ENCODE data around the gene KCNG1. TPM values are rescaled to one million over a fixed set of nuclear protein-coding genes. Genes with fewer than 3 reads are reported as not detected.
A peak's percentile ranks its signal among the peaks of the same experiment; 100 is the strongest.

KCNG1 gene
- total RNA-seq, result 10 to 100 TPM in 2 of 8 experiments, 1 to 10 TPM in 3, under 1 TPM in 3; 0.70 to 24.2 (median 5.7) TPM

GRCh38 chr20:51022803-51023616 lies at the start of gene KCNG1:
Gene KCNG1, minus strand, starts transcription at chr20:51023107. Its CDS starts 12,769 bp downstream, at chr20:51010338.
- ATAC-seq (replicated peaks in 6 of 8), result peak; percentile 92 to 98 (median 94)
- Histone ChIP-seq H3K27ac (peak within 1 kb of the TSS in 1 of 2 donors; percentile 35), H3K4me3 (peak within 1 kb of the TSS; percentile 33 to 75 (median 64)), H3K4me1 (replicated peaks in 1 of 2) (peaks cover 16 to 37% of the 10 kb centered on the region in 2 donors)
- WGBS, 10 experiments, result 0 to 6% methylated on average over 11 to 22 of the region's 108 CpGs; no CpG with 5 or more reads in 8 of the 10 experiments
- in situ Hi-C loops (cut with MboI; ENCODE audit: low pct_unique_long_range_greater_than_20kb in 2 of 9, low sequenced_read_pairs in 9 of 9, unreplicated experiment in 9 of 9), result no loop called here

- Histone ChIP-seq H3K4me1 (replicated peaks in 1 of 2) (peaks cover 6 to 14% of the 10 kb centered on the region in 2 donors), H3K27ac (no peak overlapping the region), H3K4me3 (no peak overlapping the region)
- in situ Hi-C loops (cut with MboI; ENCODE audit: low pct_unique_long_range_greater_than_20kb in 2 of 9, low sequenced_read_pairs in 9 of 9, unreplicated experiment in 9 of 9), result no loop called here
- no peak for ATAC-seq (replicated peaks in 6 of 8)
- 45 to 100% (median 86%) methylated on average over 1 to 4 of the region's 4 CpGs; no CpG with 5 or more reads in 4 of the 10 experiments for WGBS, 10 experiments
These were observed 47.7 kb upstream of the KCNG1 start for GRCh38 chr20:51070621-51071020.

- no peak overlapping the region for H3K4me3 ChIP-seq
- no peak for ATAC-seq (replicated peaks in 6 of 8)
- in situ Hi-C loops (cut with MboI; ENCODE audit: low pct_unique_long_range_greater_than_20kb in 2 of 9, low sequenced_read_pairs in 9 of 9, unreplicated experiment in 9 of 9), result no loop called here
- H3K27ac ChIP-seq, result no peak overlapping the region
- H3K4me1 ChIP-seq (replicated peaks in 1 of 2), result peaks cover 6 to 9% of the 10 kb centered on the region in 2 donors
- WGBS, 10 experiments, result 0 to 79% (median 30%) methylated on average over 1 to 5 of the region's 5 CpGs; no CpG with 5 or more reads in 1 of the 10 experiments
These were observed 44.9 kb upstream of the KCNG1 start for GRCh38 chr20:51067792-51068191.

- 9 to 100% (median 77%) methylated on average over 1 to 4 of the region's 4 CpGs for WGBS, 10 experiments
These were observed 42.7 kb upstream of the KCNG1 start for GRCh38 chr20:51065615-51066014.

GRCh38 chr20:51064137-51064536 lies 41.2 kb upstream of the KCNG1 start:
- in situ Hi-C loops (cut with MboI; ENCODE audit: low pct_unique_long_range_greater_than_20kb in 2 of 9, low sequenced_read_pairs in 9 of 9, unreplicated experiment in 9 of 9), result no loop called here
- WGBS, 10 experiments, result 0 to 100% (median 53%) methylated on average over 1 to 5 of the region's 5 CpGs; no CpG with 5 or more reads in 1 of the 10 experiments
- Histone ChIP-seq H3K4me3 (no peak overlapping the region), H3K4me1 (replicated peaks in 1 of 2) (peaks cover 17 to 22% of the 10 kb centered on the region in 2 donors), H3K27ac (no peak overlapping the region)
- ATAC-seq (replicated peaks in 6 of 8), result no peak

More at GRCh38 chr20:51065615-51066014, 42.7 kb upstream of the KCNG1 start:
- Histone ChIP-seq H3K27ac (no peak overlapping the region), H3K4me3 (no peak overlapping the region), H3K4me1 (replicated peaks in 1 of 2) (peaks cover 8 to 12% of the 10 kb centered on the region in 2 donors)
- ATAC-seq (replicated peaks in 6 of 8), result no peak
- in situ Hi-C loops (cut with MboI; ENCODE audit: low pct_unique_long_range_greater_than_20kb in 2 of 9, low sequenced_read_pairs in 9 of 9, unreplicated experiment in 9 of 9), result no loop called here

- no peak overlapping the region for H3K4me3 ChIP-seq
- in situ Hi-C loops (cut with MboI; ENCODE audit: low pct_unique_long_range_greater_than_20kb in 2 of 9, low sequenced_read_pairs in 9 of 9, unreplicated experiment in 9 of 9), result no loop called here
- no peak overlapping the region for H3K27ac ChIP-seq
- ATAC-seq (replicated peaks in 6 of 8), result no peak
- WGBS, 10 experiments, result 46 to 100% (median 88%) methylated on average over 1 to 7 of the region's 7 CpGs; no CpG with 5 or more reads in 1 of the 10 experiments
- peaks cover 26 to 30% of the 10 kb centered on the region in 2 donors for H3K4me1 ChIP-seq (replicated peaks in 1 of 2)
These were observed 39.2 kb upstream of the KCNG1 start for GRCh38 chr20:51062065-51062464.

GRCh38 chr20:51061418-51062045 lies 38.6 kb upstream of the KCNG1 start:
- H3K4me1 ChIP-seq (replicated peaks in 1 of 2), result peaks cover 26 to 30% of the 10 kb centered on the region in 2 donors
- in situ Hi-C loops (cut with MboI; ENCODE audit: low pct_unique_long_range_greater_than_20kb in 2 of 9, low sequenced_read_pairs in 9 of 9, unreplicated experiment in 9 of 9), result no loop called here
- no peak for ATAC-seq (replicated peaks in 6 of 8)
- WGBS, 10 experiments, result 40 to 93% (median 64%) methylated on average over 3 to 5 of the region's 5 CpGs
- no peak overlapping the region for H3K27ac ChIP-seq
- H3K4me3 ChIP-seq, result no peak overlapping the region

- Histone ChIP-seq H3K4me1 (replicated peaks in 1 of 2) (peaks cover 26 to 30% of the 10 kb centered on the region in 2 donors), H3K4me3 (no peak overlapping the region), H3K27ac (no peak overlapping the region)
- in situ Hi-C loops (cut with MboI; ENCODE audit: low pct_unique_long_range_greater_than_20kb in 2 of 9, low sequenced_read_pairs in 9 of 9, unreplicated experiment in 9 of 9), result no loop called here
- 20 to 100% (median 92%) methylated on average over 1 to 5 of the region's 5 CpGs; no CpG with 5 or more reads in 3 of the 10 experiments for WGBS, 10 experiments
- ATAC-seq (replicated peaks in 6 of 8), result no peak
These were observed 37.4 kb upstream of the KCNG1 start for GRCh38 chr20:51060301-51060700.

- H3K27ac ChIP-seq, result no peak overlapping the region
- H3K4me3 ChIP-seq, result no peak overlapping the region
- ATAC-seq (replicated peaks in 6 of 8), result no peak
- 33 to 60% methylated on average over 1 of the region's 1 CpG; no CpG with 5 or more reads in 8 of the 10 experiments for WGBS, 10 experiments
- in situ Hi-C loops (cut with MboI; ENCODE audit: low pct_unique_long_range_greater_than_20kb in 2 of 9, low sequenced_read_pairs in 9 of 9, unreplicated experiment in 9 of 9), result no loop called here
- H3K4me1 ChIP-seq (replicated peaks in 1 of 2), result peaks cover 26 to 31% of the 10 kb centered on the region in 2 donors
These were observed 37.0 kb upstream of the KCNG1 start for GRCh38 chr20:51059862-51060261.

- Histone ChIP-seq H3K4me3 (no peak overlapping the region), H3K27ac (peak overlapping the region; percentile 9 to 59), H3K4me1 (replicated peaks in 1 of 2) (peaks cover 30 to 39% of the 10 kb centered on the region in 2 donors)
- in situ Hi-C loops (cut with MboI; ENCODE audit: low pct_unique_long_range_greater_than_20kb in 2 of 9, low sequenced_read_pairs in 9 of 9, unreplicated experiment in 9 of 9), result no loop called here
- WGBS, 10 experiments, result 0 to 60% (median 20%) methylated on average over 1 to 6 of the region's 9 CpGs; no CpG with 5 or more reads in 3 of the 10 experiments
- ATAC-seq (replicated peaks in 6 of 8), result peak in 5 of 8 experiments; percentile 80 to 91 (median 90)
These were observed 35.1 kb upstream of the KCNG1 start for GRCh38 chr20:51058017-51058416.

GRCh38 chr20:51054233-51054632 lies 31.3 kb upstream of the KCNG1 start:
- peaks cover 33 to 38% of the 10 kb centered on the region in 2 donors for H3K4me1 ChIP-seq (replicated peaks in 1 of 2)
- in situ Hi-C loops (cut with MboI; ENCODE audit: low pct_unique_long_range_greater_than_20kb in 2 of 9, low sequenced_read_pairs in 9 of 9, unreplicated experiment in 9 of 9), result no loop called here
- WGBS, 10 experiments, result 15 to 80% (median 68%) methylated on average over 1 to 11 of the region's 11 CpGs; no CpG with 5 or more reads in 2 of the 10 experiments
- peak overlapping the region in 1 of 2 donors; percentile 19 for H3K27ac ChIP-seq
- H3K4me3 ChIP-seq, result no peak overlapping the region
- ATAC-seq (replicated peaks in 6 of 8), result no peak

GRCh38 chr20:51050531-51051075 lies 27.7 kb upstream of the KCNG1 start:
- in situ Hi-C loops (cut with MboI; ENCODE audit: low pct_unique_long_range_greater_than_20kb in 2 of 9, low sequenced_read_pairs in 9 of 9, unreplicated experiment in 9 of 9), result no loop called here
- Histone ChIP-seq H3K27ac (no peak overlapping the region), H3K4me1 (replicated peaks in 1 of 2) (peaks cover 18 to 25% of the 10 kb centered on the region in 2 donors), H3K4me3 (no peak overlapping the region)
- 0 to 86% (median 63%) methylated on average over 1 to 8 of the region's 8 CpGs; no CpG with 5 or more reads in 1 of the 10 experiments for WGBS, 10 experiments
- peak in 3 of 8 experiments; percentile 15 to 39 (median 25) for ATAC-seq (replicated peaks in 6 of 8)
